Osteocyte (in vitro differentiated cells): ENCODE measurements around the gene TFDP1. TPM values are rescaled to one million over a fixed set of nuclear protein-coding genes. Genes with fewer than 3 reads are reported as not detected.

ENCODE experiments used
- DNase-seq: peaks from one replicate; pipeline ENCODE4 v3.0.0; 2021; ENCODE audit warnings: mixed read lengths; ENCODE audit not compliant: unreplicated experiment; ENCODE audit errors: extremely low spot score
- H3K27ac Mint-ChIP-seq: one replicate; pipeline ENCODE4 v1.8.0; 2021; ENCODE audit warnings: mild to moderate bottlenecking, mixed read lengths; ENCODE audit not compliant: unreplicated experiment
- H3K27me3 Mint-ChIP-seq: one replicate; pipeline ENCODE4 v1.8.0; 2021; ENCODE audit warnings: mixed read lengths; ENCODE audit not compliant: unreplicated experiment
- H3K36me3 Mint-ChIP-seq: one replicate; pipeline ENCODE4 v1.8.0; 2021; ENCODE audit warnings: mixed read lengths; ENCODE audit not compliant: unreplicated experiment
- H3K4me1 Mint-ChIP-seq: one replicate; pipeline ENCODE4 v1.8.0; 2021; ENCODE audit warnings: mixed read lengths; ENCODE audit not compliant: unreplicated experiment
- H3K4me3 Mint-ChIP-seq: one replicate; pipeline ENCODE4 v1.8.0; 2021; ENCODE audit warnings: mild to moderate bottlenecking, moderate library complexity, mixed read lengths; ENCODE audit not compliant: unreplicated experiment
- H3K9me3 Mint-ChIP-seq: one replicate; pipeline ENCODE4 v1.8.0; 2021; ENCODE audit warnings: mixed read lengths; ENCODE audit not compliant: unreplicated experiment
- CTCF ChIP-seq: fragments of 200-600 bp; sonication (generic); IDR thresholded peaks from 2 replicates; pipeline ENCODE4 v1.5.0; 2021; ENCODE audit warnings: antibody characterized with exemption, mild to moderate bottlenecking, moderate library complexity
- total RNA-seq: library from RNA; stranded (reverse); gene quantifications from 2 replicates; pipeline ENCODE4 v1.2.1, GENCODE V29; 2021

TFDP1 gene
- total RNA-seq, 1 donor from 2014 or later: 66.9 TPM

- Mint-ChIP-seq H3K4me1 (peaks cover 17% of the 10 kb centered on the region), H3K36me3 (no peaks in the 10 kb centered on the region), H3K9me3 (no peaks in the 10 kb centered on the region), H3K4me3 (no peak overlapping the region), H3K27me3 (no peaks in the 10 kb centered on the region), H3K27ac (no peak overlapping the region)
- TF ChIP-seq CTCF: no peak
- no peak for DNase-seq
Measured at GRCh38 chr13:113655346-113656002, 70.9 kb downstream of the TFDP1 start.

- Mint-ChIP-seq H3K4me1 (peaks cover 17% of the 10 kb centered on the region), H3K27ac (no peak overlapping the region), H3K36me3 (peaks cover 2% of the 10 kb centered on the region), H3K4me3 (no peak overlapping the region), H3K27me3 (peaks cover 6% of the 10 kb centered on the region), H3K9me3 (peaks cover 6% of the 10 kb centered on the region)
- DNase-seq: no peak
- TF ChIP-seq CTCF: no peak
Measured at GRCh38 chr13:113656003-113656588, 71.5 kb downstream of the TFDP1 start.

- DNase-seq: no peak
- H3K27me3 Mint-ChIP-seq: peaks cover 15% of the 10 kb centered on the region
- H3K27ac Mint-ChIP-seq: no peak overlapping the region
Measured at GRCh38 chr13:113656831-113657671, 72.5 kb downstream of the TFDP1 start.

GRCh38 chr13:113657851-113658741 lies 73.5 kb downstream of the TFDP1 start, which contains the start of gene ATP4B:
Gene ATP4B (minus strand): TSS chr13:113658198. CDS start chr13:113658144, 54 bp downstream.
- H3K4me3 Mint-ChIP-seq: no peak within 1 kb of the TSS
- peaks cover 2% of the 10 kb centered on the region for H3K36me3 Mint-ChIP-seq
- no peak for DNase-seq
- TF ChIP-seq CTCF: no peak
- H3K27me3 Mint-ChIP-seq: peaks cover 22% of the 10 kb centered on the region
- peaks cover 12% of the 10 kb centered on the region for H3K4me1 Mint-ChIP-seq
- peaks cover 20% of the 10 kb centered on the region for H3K9me3 Mint-ChIP-seq
- H3K27ac Mint-ChIP-seq: no peak within 1 kb of the TSS

More at GRCh38 chr13:113656831-113657671, 72.5 kb downstream of the TFDP1 start:
- Mint-ChIP-seq H3K36me3 (peaks cover 2% of the 10 kb centered on the region), H3K9me3 (peaks cover 15% of the 10 kb centered on the region), H3K4me1 (peaks cover 17% of the 10 kb centered on the region), H3K4me3 (no peak overlapping the region)
- TF ChIP-seq CTCF: no peak
